Measurements from ENCODE around the gene KLHDC9.

- no peak for TF ChIP-seq CTCF (IDR thresholded peaks at IDR 0.05)
- TF ChIP-seq ZFX (IDR thresholded peaks at IDR 0.05; ENCODE audit: borderline replicate concordance): no peak
Observed at GRCh38 chr1:161121042-161121650, 23.0 kb downstream of the KLHDC9 start.
